HepG2 (cell line): Measurements from ENCODE around the gene ABCC3. TPM values are rescaled to one million over a fixed set of nuclear protein-coding genes. Genes with fewer than 3 reads are reported as not detected.

Experiments used
- BCL6 ChIP-seq: IDR thresholded peaks from 2 replicates; pipeline ENCODE4 v1.6.1; 2016; ENCODE audit warnings: missing genetic modification reagents, missing compliant biosample characterization
- FOSL2 ChIP-seq: sonication (generic); formaldehyde crosslinking; IDR thresholded peaks from 2 replicates; pipeline ENCODE4 v1.4.0; 2020; ENCODE audit warnings: missing genetic modification reagents
- HMGXB4 ChIP-seq, 2 experiments: sonication (generic) in 1 of 2; formaldehyde crosslinking in 1 of 2; IDR thresholded peaks; 2 replicates each; pipeline versions ENCODE4 v1.4.0 to v1.6.1; 2018 to 2020; ENCODE audit warnings: missing genetic modification reagents in 2 of 2, borderline replicate concordance in 1 of 2, low read depth in 1 of 2, mild to moderate bottlenecking in 1 of 2, missing biosample characterization in 1 of 2
- IRF1 ChIP-seq: sonication (generic); formaldehyde crosslinking; IDR thresholded peaks from 2 replicates; pipeline ENCODE4 v1.4.0; 2020; ENCODE audit warnings: low read depth, mild to moderate bottlenecking, missing genetic modification reagents
- IRF9 ChIP-seq: sonication (generic); formaldehyde crosslinking; IDR thresholded peaks from 2 replicates; pipeline ENCODE4 v1.8.0; 2022; ENCODE audit warnings: missing genetic modification reagents, mild to moderate bottlenecking, borderline replicate concordance
- KAT2B ChIP-seq: fragments of 150-350 bp; IDR thresholded peaks from 2 replicates; pipeline ENCODE4 v1.6.1; 2014; ENCODE audit warnings: low read depth, low read length, borderline replicate concordance
- KDM3A ChIP-seq: IDR thresholded peaks from 2 replicates; pipeline ENCODE4 v1.6.1; 2018; ENCODE audit warnings: low read depth, missing compliant biosample characterization
- MAZ ChIP-seq, 2 experiments: sonication (generic) in 1 of 2; formaldehyde crosslinking in 1 of 2; IDR thresholded peaks; 2 replicates each; pipeline versions ENCODE4 v1.5.0 to v1.6.1; 2012 to 2020; ENCODE audit warnings: low read depth in 2 of 2, mild to moderate bottlenecking in 2 of 2, borderline replicate concordance in 1 of 2, improper control_type of control experiment in 1 of 2, low read length in 1 of 2, missing genetic modification reagents in 1 of 2, moderate library complexity in 1 of 2
- MTF1 ChIP-seq: sonication (generic); formaldehyde crosslinking; IDR thresholded peaks from 2 replicates; pipeline ENCODE4 v1.5.0; 2020; ENCODE audit warnings: missing genetic modification reagents
- NR2F1 ChIP-seq, 2 experiments: fragments of 450-650 bp in 1 of 2; formaldehyde crosslinking in 1 of 2; IDR thresholded peaks; 2 replicates each; pipeline versions ENCODE4 v1.5.0 to v1.6.1; 2016 to 2020; ENCODE audit warnings: mild to moderate bottlenecking in 1 of 2, missing compliant biosample characterization in 1 of 2, missing genetic modification reagents in 1 of 2, moderate library complexity in 1 of 2
- PCBP1 ChIP-seq: fragments of 200-400 bp; formaldehyde crosslinking; IDR thresholded peaks from 2 replicates; pipeline ENCODE4 v1.6.1; 2017; ENCODE audit warnings: mild to moderate bottlenecking, low read depth, low read length, borderline replicate concordance
- THAP7 ChIP-seq: sonication (generic); formaldehyde crosslinking; IDR thresholded peaks from 2 replicates; pipeline ENCODE4 v1.8.1; 2023; ENCODE audit warnings: mild to moderate bottlenecking, missing genetic modification reagents
- ZMAT5 ChIP-seq: sonication (generic); formaldehyde crosslinking; IDR thresholded peaks from 2 replicates; pipeline ENCODE4 v1.5.0; 2020; ENCODE audit warnings: mild to moderate bottlenecking, low read depth, missing genetic modification reagents, borderline replicate concordance
- ZNF251 ChIP-seq: sonication (generic); formaldehyde crosslinking; IDR thresholded peaks from 2 replicates; pipeline ENCODE4 v1.9.0; 2021; ENCODE audit warnings: mild to moderate bottlenecking, missing genetic modification reagents
- ZNF317 ChIP-seq: sonication (generic); formaldehyde crosslinking; IDR thresholded peaks from 2 replicates; pipeline ENCODE4 v1.5.0; 2020; ENCODE audit warnings: mild to moderate bottlenecking, missing genetic modification reagents
- ZNF709 ChIP-seq: sonication (generic); formaldehyde crosslinking; IDR thresholded peaks from 2 replicates; pipeline ENCODE4 v1.5.0; 2020; ENCODE audit warnings: mild to moderate bottlenecking, missing genetic modification reagents
- ZNF800 ChIP-seq: sonication (generic); formaldehyde crosslinking; IDR thresholded peaks from 2 replicates; pipeline ENCODE4 v1.4.0; 2020; ENCODE audit warnings: missing genetic modification reagents
- ZSCAN30 ChIP-seq: sonication (generic); formaldehyde crosslinking; IDR thresholded peaks from 2 replicates; pipeline ENCODE4 v1.5.0; 2020; ENCODE audit warnings: mild to moderate bottlenecking, missing genetic modification reagents
- polyA plus RNA-seq, 8 experiments: library from polyadenylated mRNA; depleted of rRNA in 3 of 8; stranded (reverse) in 7 of 8; unstranded in 1 of 8; fragments of >200 nt; fragmentation: Illumina TruSeq in 4 of 8; extraction: Trizol in 4 of 8; gene quantifications; 2 replicates each; pipeline versions ENCODE4 v1.2.1 to v1.2.3, GENCODE V29; 2011 to 2016; ENCODE audit warnings: low read depth in 4 of 8, missing spikeins in 1 of 8, mixed read lengths in 1 of 8; ENCODE audit not compliant: insufficient read depth in 1 of 8
- total RNA-seq, 5 experiments: library from RNA; depleted of rRNA; stranded (reverse); fragments of >200 nt; fragmentation: Illumina TruSeq; extraction: Trizol; gene quantifications; 2 replicates each; pipeline ENCODE4 v1.2.3, GENCODE V29; 2016; ENCODE audit warnings: low read depth in 1 of 5

ABCC3 gene
- total and polyA plus RNA-seq, 2 of the 13 experiments (the other 11 are each of a cell fraction or from before 2014, with no cell fraction given), result 25.2 to 50.7 TPM

- TF ChIP-seq MAZ (IDR thresholded peaks at IDR 0.05; ENCODE audit: borderline replicate concordance, low read depth, low read length) (peak; percentile 30; the same call in 1 of the 2 replicates), MAZ (CRISPR knock-in tag; IDR thresholded peaks at IDR 0.05; ENCODE audit: low read depth) (peak; percentile 95), ZNF800 (CRISPR knock-in tag) (peak; percentile 92), THAP7 (CRISPR knock-in tag) (peak; percentile 49), PCBP1 (no peak), KAT2B (no peak), ZMAT5 (CRISPR knock-in tag) (no peak), ZSCAN30 (CRISPR knock-in tag) (0 out of 2 replicates have a peak, but pooled peaks have one; percentile 63), KDM3A (CRISPR knock-in tag) (peak; percentile 63; the same call in 1 of the 2 replicates), BCL6 (CRISPR knock-in tag) (0 out of 2 replicates have a peak, but pooled peaks have one; percentile 7), IRF9 (CRISPR knock-in tag) (peak; percentile 95; the same call in 1 of the 2 replicates), ZNF317 (CRISPR knock-in tag) (peak; percentile 55), HMGXB4 (CRISPR knock-in tag; IDR thresholded peaks at IDR 0.05; ENCODE audit: borderline replicate concordance in 1 of 2, low read depth in 1 of 2) (peak; percentile 92 to 94), ZNF709 (CRISPR knock-in tag) (peak; percentile 83), FOSL2 (CRISPR knock-in tag) (no peak), NR2F1 (CRISPR knock-in tag; IDR thresholded peaks at IDR 0.05) (no peak), MTF1 (CRISPR knock-in tag) (peak; percentile 77), IRF1 (no peak), ZNF251 (CRISPR knock-in tag) (peak; percentile 62; the same call in 1 of the 2 replicates)
These were observed 84.7 kb downstream of the ABCC3 start, which contains the start of gene LUC7L3 (continued) for GRCh38 chr17:50719144-50719923.
